ENCODE results near the gene RAPGEF5. TPM values are rescaled to one million over a fixed set of nuclear protein-coding genes. Genes with fewer than 3 reads are reported as not detected.

Gene RAPGEF5
- total RNA-seq, 2 donors from 2014 or later = 16.7 to 23.2 TPM

DNA sequence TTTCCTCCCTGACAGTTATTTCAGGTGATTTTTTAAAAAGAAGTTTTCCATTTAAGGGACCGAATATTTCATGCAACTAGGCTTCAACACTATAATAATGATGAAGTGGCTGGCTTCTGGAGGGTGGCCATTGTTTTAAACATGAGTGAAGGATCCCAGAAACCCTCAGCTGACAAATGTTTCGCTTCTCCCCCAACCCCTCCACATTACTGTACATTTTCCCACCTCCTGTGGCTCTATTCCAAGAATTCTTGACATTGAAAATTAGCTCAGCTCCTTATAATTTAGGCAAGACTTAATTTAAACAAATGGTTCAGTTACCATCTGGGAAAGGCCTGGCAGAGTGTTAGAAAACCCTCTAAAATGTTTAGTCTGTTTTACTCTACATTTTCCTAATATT is 281.4 kb downstream of the RAPGEF5 start:
- TF ChIP-seq, protein P1, sequence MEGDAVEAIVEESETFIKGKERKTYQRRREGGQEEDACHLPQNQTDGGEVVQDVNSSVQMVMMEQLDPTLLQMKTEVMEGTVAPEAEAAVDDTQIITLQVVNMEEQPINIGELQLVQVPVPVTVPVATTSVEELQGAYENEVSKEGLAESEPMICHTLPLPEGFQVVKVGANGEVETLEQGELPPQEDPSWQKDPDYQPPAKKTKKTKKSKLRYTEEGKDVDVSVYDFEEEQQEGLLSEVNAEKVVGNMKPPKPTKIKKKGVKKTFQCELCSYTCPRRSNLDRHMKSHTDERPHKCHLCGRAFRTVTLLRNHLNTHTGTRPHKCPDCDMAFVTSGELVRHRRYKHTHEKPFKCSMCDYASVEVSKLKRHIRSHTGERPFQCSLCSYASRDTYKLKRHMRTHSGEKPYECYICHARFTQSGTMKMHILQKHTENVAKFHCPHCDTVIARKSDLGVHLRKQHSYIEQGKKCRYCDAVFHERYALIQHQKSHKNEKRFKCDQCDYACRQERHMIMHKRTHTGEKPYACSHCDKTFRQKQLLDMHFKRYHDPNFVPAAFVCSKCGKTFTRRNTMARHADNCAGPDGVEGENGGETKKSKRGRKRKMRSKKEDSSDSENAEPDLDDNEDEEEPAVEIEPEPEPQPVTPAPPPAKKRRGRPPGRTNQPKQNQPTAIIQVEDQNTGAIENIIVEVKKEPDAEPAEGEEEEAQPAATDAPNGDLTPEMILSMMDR (conservative IDR thresholded peaks at IDR 0.05) = no peak
- Histone ChIP-seq H3K36me3 (ENCODE audit: control insufficient read depth, insufficient read depth, low read length) (no peaks in the 10 kb centered on the region), H3K27ac (ENCODE audit: low read depth, low read length) (no peak overlapping the region), H3K9ac (ENCODE audit: extremely low read depth, low read length, poor library complexity, severe bottlenecking) (no peak overlapping the region), H3K4me1 (ENCODE audit: control insufficient read depth, insufficient read depth, low read length) (no peaks in the 10 kb centered on the region), H3K27me3 (ENCODE audit: control insufficient read depth, insufficient read depth, low read length, poor library complexity, severe bottlenecking) (no peaks in the 10 kb centered on the region), H3K9me3 (ENCODE audit: control insufficient read depth, low read length) (peaks cover 4% of the 10 kb centered on the region), H3K4me3 (ENCODE audit: low read length) (no peak overlapping the region)
- 89 to 93% methylated on average over 1 to 2 of the region's 2 CpGs for WGBS, 2 experiments (ENCODE audit: insufficient coverage in 1 of 2, insufficient read length in 1 of 2)
- no peak for DNase-seq
- Mint-ChIP-seq H3K4me1 (no peaks in the 10 kb centered on the region), H3K27me3 (ENCODE audit: insufficient read depth) (peaks cover 12% of the 10 kb centered on the region), H3K9me3 (peaks cover 6% of the 10 kb centered on the region), H3K4me3 (no peak overlapping the region), H3K36me3 (ENCODE audit: low read depth) (no peaks in the 10 kb centered on the region), H3K27ac (no peak overlapping the region)

DNA sequence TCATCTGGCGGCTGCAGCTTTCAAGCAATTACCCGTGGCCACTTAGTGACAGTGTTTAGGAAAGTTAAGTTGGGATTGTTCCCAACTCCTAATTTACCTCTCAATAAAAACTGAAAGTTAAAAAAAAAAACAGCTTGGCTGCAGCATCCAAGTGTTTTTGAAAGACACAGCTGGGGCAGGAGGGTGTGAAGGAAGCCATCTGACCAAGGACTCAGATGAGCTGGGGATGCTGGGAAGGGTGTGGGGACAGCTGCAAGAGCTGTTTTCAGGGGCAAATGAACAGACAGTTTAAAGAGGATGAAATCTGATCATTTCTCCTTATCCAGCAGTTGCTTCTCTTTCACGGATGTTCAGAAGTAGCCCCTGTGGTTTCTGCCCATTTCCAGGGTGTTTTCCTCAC is 282.1 kb downstream of the RAPGEF5 start:
- no peaks in the 10 kb centered on the region for H3K36me3 Mint-ChIP-seq (ENCODE audit: low read depth)
- H3K27me3 ChIP-seq (ENCODE audit: control insufficient read depth, insufficient read depth, low read length, poor library complexity, severe bottlenecking) = no peaks in the 10 kb centered on the region
- peaks cover 10% of the 10 kb centered on the region for H3K27me3 Mint-ChIP-seq (ENCODE audit: insufficient read depth)
- H3K9me3 ChIP-seq (ENCODE audit: control insufficient read depth, low read length) = no peaks in the 10 kb centered on the region
- 80 to 91% methylated on average over 1 to 3 of the region's 3 CpGs for WGBS, 2 experiments (ENCODE audit: insufficient coverage in 1 of 2, insufficient read length in 1 of 2)
- no peak overlapping the region for H3K27ac Mint-ChIP-seq
- DNase-seq = no peak
- no peak overlapping the region for H3K4me3 ChIP-seq (ENCODE audit: low read length)
- H3K27ac ChIP-seq (ENCODE audit: low read depth, low read length) = no peak overlapping the region
- H3K36me3 ChIP-seq (ENCODE audit: control insufficient read depth, insufficient read depth, low read length) = no peaks in the 10 kb centered on the region
- H3K4me3 Mint-ChIP-seq = no peak overlapping the region
- TF ChIP-seq, protein P1 (conservative IDR thresholded peaks at IDR 0.05) = no peak
- no peak overlapping the region for H3K9ac ChIP-seq (ENCODE audit: extremely low read depth, low read length, poor library complexity, severe bottlenecking)
- H3K9me3 Mint-ChIP-seq = no peaks in the 10 kb centered on the region
- H3K4me1 Mint-ChIP-seq = no peaks in the 10 kb centered on the region
- no peaks in the 10 kb centered on the region for H3K4me1 ChIP-seq (ENCODE audit: control insufficient read depth, insufficient read depth, low read length)

Other genes with a start within 250 kb of the RAPGEF5 start
- gene STEAP1B, start 143.0 kb upstream of the RAPGEF5 start, total RNA-seq = 10 to 100 TPM; 30.5 to 54.2 TPM